SHP77 (cell line): Measurements from ENCODE around the gene STK24.
"Not testable (repeated sequence)": the region's sequence is repeated elsewhere in the genome, so short reads cannot be mapped to it uniquely, and the experiment has no call there.

Source experiments
- DNase-seq, 2 experiments: peaks; one replicate each; lab custom pipeline; 2025; lab: John Stamatoyannopoulos, UW

STK24 gene

DNA sequence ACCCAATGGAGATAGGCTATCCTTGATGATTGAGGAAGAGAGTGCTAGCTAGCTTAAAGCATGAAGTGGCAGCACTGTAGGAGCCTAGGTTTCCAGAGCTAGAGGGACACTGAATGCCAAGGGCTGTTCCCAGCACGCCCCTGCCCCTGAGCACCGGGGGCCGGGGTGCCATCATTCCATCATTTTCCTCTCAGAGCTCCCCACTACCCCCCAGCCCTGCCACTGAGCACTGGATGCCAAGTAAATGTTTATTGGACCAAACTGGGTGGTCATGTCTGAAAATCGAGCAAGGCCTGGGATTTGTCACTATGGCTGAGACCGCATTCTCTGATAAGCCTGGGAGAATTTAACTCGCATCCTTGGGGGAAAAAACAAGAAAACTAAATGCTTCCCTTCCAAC is 142.8 kb downstream of the STK24 start:
- no peak for DNase-seq

DNA sequence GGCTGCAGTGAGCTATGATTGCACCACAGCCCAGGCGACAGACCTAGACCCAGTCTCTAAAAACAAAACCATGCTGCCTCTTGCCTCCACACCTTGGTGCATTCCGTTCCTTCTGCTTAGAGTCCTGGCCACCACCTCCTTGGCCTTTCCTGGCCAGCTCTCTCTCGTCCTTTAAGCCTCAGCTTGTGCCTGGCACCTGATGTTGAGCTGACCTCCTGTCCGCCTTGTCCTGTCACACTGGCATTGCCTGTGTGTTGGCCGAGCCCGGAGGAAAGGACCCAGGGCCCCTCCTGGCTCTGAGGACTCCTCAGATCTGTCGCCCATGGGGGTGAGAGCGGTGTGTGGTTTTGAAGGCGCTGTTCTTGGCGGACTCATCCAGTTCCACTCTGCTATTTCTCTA is 143.3 kb downstream of the STK24 start:
- no peak for DNase-seq

DNA sequence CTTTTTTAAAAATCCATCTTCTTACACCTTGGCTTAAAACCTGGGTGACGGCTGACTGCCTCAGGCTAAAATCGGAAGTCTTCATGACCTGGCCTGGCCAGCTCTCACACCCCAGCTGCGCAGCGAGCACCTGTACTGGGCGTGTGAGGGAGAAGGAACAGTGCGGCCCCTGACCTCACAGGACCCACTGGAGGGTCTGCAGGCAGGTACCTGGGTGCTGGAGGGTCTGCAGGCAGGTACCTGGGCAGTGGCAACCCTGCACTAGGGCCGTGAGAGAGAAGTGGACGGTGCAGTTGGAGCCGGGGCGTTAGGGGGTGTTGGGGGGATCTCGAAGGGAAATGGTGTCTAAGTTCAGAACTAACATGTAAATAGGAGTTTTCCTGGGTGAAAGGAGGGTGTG is 144.3 kb downstream of the STK24 start:
- DNase-seq: no peak

DNA sequence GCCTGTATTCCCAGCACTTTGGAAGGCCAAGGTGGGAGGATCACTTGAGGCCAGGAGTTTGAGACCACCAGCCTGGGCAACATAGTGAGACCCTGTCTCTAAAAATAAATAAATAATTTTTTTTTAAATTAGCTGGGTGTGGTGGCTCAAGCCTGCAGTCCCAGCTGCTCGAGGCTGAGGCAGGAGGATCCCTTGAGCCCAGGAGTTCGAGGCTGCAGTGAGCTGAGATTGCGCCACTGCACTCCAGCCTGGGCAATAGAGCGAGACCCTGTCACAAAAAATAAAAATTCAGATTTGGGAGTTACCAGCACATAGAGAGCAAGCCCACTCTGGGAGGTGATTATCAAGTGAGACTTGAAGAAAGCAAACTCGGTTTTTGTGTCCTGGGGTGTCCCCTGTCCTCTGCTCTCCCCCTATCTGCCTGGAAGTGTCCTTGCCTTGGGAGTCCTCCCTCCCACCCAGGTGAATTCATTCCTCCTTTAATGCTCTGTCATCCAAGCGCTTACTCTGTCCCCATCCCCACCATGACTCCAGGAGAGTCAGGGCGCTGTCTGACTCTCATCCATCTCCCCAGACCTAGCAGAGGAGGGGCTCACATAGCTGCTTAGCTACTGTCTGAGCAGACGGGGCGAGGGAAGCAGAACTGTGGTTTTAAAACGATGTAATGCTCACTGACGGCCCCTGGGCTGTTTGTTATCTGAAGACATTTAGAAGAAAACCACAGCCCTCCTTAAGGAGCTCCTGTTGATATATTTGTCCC is 146.8 kb downstream of the STK24 start:
- no peak for DNase-seq

DNA sequence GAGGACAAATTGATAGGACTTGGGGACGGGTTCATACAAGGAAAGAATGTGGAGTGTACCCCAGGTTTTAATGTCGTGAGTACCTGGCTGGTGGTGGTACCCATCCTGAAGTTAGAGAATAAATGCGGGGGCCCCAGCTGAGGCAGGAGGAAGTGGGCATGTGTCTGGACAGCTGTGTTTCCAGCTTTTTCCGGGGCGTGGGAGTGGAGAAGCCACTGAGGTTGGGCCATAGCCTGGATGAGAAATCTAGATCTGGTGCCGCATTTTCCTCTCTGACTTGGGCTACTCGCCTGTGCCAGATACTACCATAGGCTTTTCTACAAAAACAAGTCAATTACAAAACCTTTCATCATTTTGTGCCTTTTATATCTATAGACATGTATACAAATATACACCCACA is 147.4 kb downstream of the STK24 start:
- DNase-seq: no peak

DNA sequence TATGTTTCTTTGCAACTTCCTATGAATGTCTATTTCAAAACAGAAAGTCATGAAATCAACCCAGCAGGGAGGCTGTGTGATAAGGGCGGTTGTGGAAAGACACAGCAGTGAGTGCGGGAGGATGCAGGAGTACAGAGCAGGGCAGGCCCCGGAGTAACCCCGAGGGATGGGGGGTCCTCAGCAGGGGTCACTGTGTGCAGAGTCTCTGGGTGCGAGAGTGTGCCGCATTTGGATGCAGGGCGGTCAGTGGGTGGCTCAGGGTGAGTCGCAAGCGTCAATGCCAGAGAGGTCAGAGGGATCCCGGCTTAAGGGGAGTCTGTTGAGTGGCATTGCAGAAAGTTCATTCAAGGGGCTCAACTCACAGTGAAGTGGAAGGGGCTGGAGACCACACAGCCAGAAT is 147.8 kb downstream of the STK24 start:
- DNase-seq: no peak

DNA sequence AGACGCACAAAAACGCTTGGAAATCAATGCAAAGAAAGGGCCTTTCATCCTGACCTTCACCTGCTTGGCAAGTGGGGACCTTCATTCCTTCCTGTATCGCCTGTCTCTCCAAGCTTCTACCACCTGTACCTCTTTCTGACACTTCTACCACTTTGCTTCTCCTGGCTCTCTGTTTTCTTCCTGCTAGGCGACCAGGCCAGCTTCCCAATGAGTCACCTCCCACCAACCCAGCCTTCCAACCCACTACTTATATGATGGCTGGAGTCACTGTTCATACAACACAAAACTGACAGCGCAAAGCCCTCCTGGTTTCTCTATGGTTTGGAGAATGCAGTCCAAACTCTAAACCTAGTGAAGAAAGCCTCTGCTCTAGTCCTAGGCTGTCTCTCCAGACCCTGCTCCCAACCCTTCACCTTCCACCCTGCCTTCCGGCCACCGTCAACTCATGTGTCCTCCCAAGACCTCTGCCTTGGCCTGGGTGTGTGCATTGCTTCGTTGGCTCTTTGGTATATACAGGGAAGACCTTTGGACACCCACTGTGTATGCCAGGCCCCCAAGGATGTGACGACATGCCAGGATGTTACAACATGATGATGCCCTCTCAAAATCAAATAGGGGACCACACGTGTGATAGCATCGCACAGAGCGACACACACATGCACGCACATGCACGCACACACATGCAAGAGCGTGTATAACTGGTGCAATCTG is 148.5 kb downstream of the STK24 start:
- DNase-seq: no peak

DNA sequence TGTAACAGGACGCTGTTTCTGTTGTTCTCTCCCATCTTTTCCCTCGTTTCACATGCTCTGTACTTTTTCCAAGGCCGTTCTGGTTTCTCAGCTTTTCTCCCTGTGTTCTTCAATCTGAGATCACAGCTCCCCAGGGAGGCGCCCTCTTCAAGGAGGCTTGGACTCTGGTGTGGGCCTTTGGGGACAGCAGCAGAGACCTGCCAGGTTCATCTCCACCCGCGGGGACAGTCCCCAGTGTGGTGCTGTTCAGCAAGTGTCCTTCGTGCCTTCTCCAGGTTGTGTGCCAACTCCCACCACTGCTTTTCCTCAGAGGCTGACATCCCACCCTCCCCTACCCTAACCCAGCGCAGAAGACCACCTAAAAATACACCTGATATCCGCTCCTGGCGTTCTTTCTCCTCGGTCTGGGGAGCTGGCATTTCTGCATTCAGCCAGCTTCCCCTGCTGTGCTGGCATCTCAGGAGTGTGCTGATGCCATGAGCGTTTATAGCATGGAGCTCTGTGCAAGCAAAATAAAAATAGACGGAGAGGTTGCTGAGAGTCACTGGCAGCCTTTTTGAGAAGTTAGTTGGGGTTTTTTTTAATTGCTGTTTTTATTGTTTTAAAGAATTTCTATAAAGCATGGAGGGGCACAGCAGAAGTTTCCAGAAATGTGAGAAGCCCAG is 149.4 kb downstream of the STK24 start:
- DNase-seq: no peak

DNA sequence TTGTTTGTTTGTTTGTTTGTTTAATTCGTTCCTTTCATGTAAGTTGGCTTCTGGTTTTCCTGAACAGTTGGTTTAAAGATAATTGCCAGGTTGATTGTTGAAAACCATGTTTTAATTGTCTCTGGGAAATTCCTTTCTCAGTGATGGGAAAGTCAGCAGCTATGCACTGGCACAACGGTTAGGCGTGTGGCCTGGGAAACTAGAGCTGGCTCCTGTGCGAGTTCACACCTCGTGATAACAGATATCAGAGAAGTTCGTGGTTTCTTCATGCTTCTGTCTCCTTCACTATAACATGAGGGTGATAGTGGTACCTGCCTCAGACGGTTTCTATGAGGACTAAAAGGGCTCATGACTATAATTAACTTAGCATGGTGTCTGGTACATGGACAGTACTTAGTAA is 153.5 kb downstream of the STK24 start:
- no peak for DNase-seq

DNA sequence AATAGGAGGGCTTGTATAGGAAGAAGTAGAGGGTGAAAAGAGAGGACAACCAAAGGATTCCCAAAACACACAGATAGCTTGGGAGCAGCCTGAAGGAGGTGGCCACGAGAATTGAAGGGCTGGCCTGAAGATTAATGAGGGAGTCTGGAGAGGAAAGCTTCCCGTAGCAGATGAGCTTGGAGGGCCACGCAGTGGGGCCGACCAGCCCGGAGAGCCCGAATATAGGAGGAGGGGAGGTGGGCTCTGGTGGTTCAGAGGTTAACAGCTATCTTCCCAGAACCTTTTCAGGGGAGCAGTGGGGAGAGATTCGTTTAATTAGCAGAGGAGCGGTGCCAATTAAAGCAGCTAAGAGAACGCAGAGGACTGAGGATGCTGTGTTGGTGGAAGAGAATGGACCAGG is 154.9 kb downstream of the STK24 start:
- no peak for DNase-seq

DNA sequence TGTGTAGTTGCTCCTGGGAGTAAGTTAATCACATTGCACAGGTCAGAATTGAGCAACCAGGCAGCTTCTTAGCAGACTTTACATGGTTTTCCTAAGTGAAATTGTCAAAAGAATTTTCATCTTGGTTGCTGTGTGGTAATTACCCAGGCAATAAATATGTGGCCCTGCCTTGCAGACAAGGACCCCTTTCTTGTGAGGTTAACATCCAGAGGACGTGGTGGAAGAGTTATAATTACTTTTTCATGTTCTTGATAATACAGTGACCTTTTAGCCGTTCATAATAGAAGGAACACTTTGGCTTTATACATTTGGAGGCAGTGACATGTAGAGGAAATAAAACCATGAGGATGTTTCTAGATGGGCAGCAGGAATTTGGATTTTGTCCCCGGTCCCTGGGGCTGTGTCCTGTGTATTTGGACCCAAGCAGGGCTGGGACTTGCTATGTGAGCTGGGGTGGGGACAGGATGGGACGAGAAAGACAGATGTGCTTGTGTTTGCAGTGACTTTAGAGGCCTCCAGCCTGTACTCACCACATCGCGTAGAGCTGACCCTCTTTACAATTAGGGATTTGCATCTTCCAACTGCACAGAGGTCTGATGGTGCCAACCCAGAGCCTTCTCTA is 156.2 kb downstream of the STK24 start:
- no peak for DNase-seq

DNA sequence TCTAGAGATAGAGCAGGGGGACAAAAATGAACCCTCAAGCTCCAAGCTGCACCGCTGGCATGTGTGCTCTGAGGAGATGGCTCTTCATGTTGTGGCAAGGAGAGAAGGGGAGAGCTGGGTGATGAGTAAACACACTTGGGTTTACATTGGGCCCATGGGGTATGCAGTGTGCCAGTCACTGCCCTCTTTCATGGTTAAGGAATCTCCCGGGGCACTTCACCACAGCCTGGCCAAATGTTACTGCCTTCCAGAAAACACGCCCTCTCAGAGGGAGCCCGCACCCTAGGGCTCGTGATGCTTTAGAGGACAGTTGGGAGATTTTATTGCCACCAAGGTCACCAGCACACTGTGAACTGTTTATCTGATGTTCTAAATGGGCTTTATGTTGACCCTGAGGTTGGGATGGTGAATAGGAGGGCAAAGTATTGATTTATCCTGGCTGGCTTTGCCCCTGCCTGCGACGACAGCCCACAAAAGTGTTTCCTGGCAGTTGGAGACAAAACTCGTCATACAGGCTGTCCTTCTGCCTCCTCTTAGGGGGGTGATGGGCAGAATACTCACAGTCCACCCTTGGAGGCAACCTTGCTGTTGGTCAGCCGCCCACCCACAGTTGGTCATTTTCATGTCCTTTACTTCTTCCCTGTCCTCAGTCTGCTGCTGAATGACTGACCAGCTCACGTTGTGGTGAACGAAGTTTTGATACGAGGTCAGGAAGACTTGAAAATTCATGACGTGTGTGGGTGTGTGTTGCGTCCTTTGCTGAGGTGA is 156.9 kb downstream of the STK24 start:
- no peak for DNase-seq

DNA sequence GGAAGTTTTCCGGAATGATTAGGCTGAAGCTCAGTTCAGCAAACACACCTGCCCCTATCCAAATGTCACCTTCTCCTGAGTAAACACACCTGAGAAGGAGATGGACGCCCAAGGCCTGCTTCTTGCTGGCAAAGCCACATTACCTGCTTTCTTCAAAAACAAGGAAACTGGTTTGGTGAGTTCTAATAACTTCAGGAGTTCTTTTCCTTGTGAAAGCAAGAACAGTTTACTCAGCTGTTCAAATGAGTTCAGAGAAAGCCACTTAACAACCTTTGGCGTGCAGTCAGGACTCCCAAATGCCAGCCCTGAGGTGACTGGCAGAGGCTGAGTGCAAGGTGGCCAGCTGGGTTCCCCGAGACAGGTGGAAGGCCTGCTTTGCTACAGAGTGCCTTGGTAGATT is 160.5 kb downstream of the STK24 start:
- peak; percentile 92 for DNase-seq

DNA sequence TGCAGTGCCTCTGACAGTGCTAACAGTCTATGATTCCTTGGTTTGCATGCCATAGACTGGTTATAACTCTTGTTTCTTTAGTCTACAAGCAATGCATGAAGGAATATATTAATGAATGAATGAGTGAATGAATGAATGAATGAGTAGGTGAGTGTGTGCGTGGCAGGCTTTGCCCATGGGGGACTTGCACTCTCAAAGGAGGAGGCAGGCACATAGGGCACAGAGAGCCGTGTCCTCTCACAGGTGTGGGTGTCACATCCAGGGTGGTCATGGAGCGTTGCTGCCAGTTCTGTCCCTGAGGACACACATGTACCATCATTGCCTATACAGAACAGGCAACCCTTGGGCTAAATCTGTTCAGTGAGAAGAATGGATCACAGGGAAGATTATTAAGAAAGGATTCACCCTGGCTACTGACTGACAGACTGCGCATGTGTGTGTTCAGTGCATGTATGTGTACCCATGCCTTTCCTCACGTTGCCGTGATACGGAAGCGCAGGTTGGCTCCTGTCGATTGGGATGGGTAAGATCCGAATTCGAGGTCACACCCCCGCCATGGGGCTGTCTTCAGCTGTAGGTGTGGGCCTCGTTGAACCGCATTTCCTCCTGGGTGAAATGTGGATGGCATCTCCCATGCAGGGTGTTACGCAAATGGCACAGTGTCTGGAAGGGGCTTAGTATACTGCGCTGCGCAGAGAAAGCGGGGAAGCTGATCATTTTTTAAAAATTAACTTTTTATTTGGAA is 161.4 kb downstream of the STK24 start:
- DNase-seq: no peak

DNA sequence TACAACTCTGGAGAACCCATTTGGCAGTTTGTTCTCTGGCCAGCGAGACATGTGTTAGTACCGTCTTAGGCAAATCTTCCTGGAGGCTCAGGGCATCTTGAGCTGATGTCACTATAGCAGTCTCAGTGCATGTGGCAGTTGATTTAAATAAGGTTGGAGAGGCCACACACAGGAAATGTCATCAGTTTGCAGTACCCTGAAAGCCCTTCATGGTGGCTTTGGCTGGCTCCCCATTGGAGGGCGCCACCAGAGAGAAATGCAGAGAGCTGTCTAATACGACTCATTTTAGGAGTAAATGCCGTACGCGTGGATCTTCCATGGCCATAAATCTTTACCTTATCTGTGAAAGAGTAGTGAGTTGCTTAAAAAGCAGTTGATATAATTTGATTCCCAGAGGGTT is 163.1 kb downstream of the STK24 start:
- no peak for DNase-seq

DNA sequence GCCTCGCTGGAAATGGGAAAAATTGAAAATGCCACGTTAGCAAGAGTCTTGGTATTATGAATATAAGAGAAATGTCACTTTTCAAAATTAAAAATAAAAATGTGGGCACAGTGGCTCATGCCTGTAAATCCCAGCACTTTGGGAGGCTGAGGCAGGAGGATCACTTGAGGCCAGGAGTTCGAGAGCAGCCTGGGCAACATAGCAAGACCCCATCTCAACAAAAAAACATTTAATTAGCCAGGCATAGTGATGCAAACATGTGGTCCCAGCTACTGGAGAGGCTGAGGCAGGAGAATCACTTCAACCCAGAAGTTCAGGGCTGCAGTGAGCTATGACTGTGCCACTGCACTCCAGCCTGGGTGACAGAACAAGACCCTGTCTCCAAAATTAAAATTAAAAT is 163.6 kb downstream of the STK24 start:
- not testable (repeated sequence) for DNase-seq

DNA sequence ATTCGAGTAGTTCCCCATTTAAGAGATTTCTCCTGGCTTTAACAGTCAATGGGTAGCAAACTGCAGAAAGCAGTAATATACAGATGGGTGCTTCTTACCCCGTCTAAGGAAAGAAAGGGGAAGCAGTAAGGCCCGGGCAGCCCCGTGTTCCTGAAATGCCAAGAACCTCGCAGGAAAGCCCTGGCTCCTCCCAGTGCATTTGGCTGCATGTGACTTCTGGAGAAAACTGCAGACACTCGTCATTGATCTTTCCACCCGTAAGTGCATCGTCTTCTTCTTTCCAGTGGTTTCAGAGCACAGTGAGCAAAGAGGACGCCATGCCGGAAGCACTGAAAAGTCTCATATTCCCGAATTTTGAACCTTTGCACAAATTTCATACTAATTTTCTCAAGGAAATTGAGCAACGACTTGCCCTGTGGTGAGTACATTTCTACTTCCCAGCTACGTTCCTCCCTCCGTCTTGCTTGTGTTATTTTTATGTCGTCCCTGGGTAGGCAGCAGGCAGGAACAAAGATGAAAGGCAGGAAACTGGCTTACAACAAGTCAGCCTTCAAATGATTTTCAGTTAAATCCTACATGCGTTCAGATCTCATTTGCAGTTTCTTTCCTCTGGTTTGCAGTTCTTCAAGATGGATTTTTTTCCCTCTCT is 165.2 kb downstream of the STK24 start:
- DNase-seq: no peak

DNA sequence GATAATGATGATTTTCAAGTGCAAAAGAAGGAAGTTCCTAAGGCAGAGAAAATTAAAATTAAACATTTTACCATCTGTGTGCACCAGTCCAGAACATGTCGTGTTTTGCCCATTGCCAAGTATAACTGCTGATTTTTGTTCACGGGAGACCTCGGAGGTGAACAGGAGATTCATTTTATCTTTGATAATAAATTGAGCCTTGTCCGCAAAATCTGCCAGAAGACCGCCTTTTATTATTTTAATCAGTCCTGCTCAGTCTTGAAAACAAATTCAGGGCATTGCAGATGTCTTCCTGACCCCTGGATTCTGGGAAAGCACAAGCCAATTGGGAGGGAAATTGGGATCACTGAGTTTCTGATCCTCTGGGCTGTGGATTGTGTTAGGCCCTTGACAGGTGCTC is 165.9 kb downstream of the STK24 start:
- no peak for DNase-seq

DNA sequence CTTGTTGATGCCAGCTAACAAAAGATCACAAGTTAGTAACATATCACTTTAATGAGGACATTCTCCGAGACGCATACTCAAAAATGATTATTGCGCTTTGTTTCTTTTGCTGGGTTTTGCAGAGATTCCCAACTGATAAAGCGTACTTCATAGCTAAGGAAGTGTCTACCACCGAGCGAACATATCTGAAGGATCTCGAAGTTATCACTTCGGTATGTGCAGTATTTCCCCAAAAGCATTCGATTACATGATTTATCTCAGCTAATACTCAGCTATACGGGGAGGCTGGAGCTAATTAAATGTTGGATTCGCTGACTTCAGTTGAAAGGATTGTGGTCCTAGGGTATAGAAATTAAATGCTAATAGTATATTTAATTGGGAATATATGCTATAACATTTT is 166.3 kb downstream of the STK24 start:
- no peak for DNase-seq

DNA sequence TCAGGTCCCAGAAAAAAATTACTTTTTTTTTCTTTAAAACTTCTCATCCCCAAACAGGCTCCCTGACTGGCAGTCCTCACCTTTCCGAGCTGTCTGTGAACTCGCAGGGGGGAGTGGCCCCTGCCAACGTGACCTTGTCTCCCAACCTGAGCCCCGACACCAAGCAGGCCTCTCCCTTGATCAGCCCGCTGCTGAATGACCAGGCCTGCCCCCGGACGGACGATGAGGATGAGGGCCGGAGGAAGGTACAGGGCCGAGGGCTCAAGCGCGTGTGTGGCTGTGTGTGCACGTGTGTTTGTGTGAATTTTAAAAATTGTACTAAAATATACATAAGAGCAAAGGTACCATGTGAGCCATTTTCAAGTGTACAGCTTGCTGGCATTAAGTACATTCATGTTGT is 167.6 kb downstream of the STK24 start:
- no peak for DNase-seq

DNA sequence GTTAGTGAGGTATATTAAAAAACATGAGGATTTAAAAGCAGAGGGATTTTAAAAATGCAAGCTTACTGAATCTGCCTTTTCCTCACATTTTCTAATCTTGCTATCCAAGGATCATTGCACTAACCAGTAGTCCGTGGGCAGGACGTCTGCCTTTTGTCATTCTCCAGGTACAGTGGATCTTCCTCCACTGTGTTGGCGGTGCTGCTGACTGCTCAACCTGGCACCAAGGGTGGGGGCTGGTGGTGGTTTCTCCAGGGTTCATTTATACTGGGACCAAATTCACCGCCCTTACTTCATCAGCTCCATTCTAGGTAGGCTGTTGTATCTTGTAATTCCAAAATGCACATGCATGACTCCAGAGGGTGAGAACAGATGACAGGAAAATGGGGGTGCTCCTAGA is 169.3 kb downstream of the STK24 start:
- DNase-seq: no peak
